Thymus (tissue), 11 donors: ENCODE results near the gene MYH10. TPM values are rescaled to one million over a fixed set of nuclear protein-coding genes. Genes with fewer than 3 reads are reported as not detected.

Experiments
- DNase-seq, 9 donors: peaks; one replicate each; pipeline ENCODE4 v3.0.0-alpha.2; 2013; ENCODE audit warnings: low spot score in 9 of 9, low read depth in 6 of 9, missing footprints in 1 of 9
- H3K27ac ChIP-seq, 2 donors: one replicate each; pipeline ENCODE4 v1.5.1; 2013; ENCODE audit warnings: control low read depth in 1 of 2, low read depth in 1 of 2, low read length in 1 of 2, mild to moderate bottlenecking in 1 of 2, moderate library complexity in 1 of 2
- H3K27me3 ChIP-seq, 2 donors: one replicate each; pipeline ENCODE4 v1.5.1; 2013; ENCODE audit warnings: low read length in 1 of 2; ENCODE audit not compliant: control insufficient read depth in 2 of 2, insufficient read depth in 1 of 2
- H3K36me3 ChIP-seq, 2 donors: one replicate each; pipeline ENCODE4 v1.5.1; 2013; ENCODE audit warnings: low read length in 1 of 2, mild to moderate bottlenecking in 1 of 2, moderate library complexity in 1 of 2; ENCODE audit not compliant: control insufficient read depth in 2 of 2, insufficient read depth in 2 of 2
- H3K4me1 ChIP-seq, 2 donors: one replicate each; pipeline ENCODE4 v1.5.1; 2013; ENCODE audit warnings: low read length in 2 of 2; ENCODE audit not compliant: control insufficient read depth in 2 of 2, insufficient read depth in 2 of 2
- H3K4me3 ChIP-seq, 2 donors: one replicate each; pipeline ENCODE4 v1.5.1; 2013; ENCODE audit warnings: low read length in 2 of 2, control low read depth in 1 of 2, mild to moderate bottlenecking in 1 of 2
- H3K9me3 ChIP-seq, 2 donors: one replicate each; pipeline ENCODE4 v1.5.1; 2013; ENCODE audit warnings: low read length in 1 of 2, mild to moderate bottlenecking in 1 of 2; ENCODE audit not compliant: control insufficient read depth in 2 of 2, insufficient read depth in 1 of 2
- WGBS: extraction: QIAGEN DNeasy Blood & Tissue Kit; methylation state at CpG from one replicate; pipeline ENCODE4 v1.1.7; 2013; 5-methylcytosine and 5-hydroxymethylcytosine counted together
- polyA plus RNA-seq: library from polyadenylated mRNA; stranded (reverse); fragments of 200-250 nt; gene quantifications from one replicate; pipeline ENCODE4 v1.2.3, GENCODE V29; 2013
- total RNA-seq: library from RNA; stranded (reverse); fragments of 120-200 nt; gene quantifications from one replicate; pipeline ENCODE4 v1.2.4, GENCODE V29; 2013
- donor health status: healthy.

MYH10 gene
- total and polyA plus RNA-seq, 2 donors, result 4.2 to 13.2 TPM

DNA sequence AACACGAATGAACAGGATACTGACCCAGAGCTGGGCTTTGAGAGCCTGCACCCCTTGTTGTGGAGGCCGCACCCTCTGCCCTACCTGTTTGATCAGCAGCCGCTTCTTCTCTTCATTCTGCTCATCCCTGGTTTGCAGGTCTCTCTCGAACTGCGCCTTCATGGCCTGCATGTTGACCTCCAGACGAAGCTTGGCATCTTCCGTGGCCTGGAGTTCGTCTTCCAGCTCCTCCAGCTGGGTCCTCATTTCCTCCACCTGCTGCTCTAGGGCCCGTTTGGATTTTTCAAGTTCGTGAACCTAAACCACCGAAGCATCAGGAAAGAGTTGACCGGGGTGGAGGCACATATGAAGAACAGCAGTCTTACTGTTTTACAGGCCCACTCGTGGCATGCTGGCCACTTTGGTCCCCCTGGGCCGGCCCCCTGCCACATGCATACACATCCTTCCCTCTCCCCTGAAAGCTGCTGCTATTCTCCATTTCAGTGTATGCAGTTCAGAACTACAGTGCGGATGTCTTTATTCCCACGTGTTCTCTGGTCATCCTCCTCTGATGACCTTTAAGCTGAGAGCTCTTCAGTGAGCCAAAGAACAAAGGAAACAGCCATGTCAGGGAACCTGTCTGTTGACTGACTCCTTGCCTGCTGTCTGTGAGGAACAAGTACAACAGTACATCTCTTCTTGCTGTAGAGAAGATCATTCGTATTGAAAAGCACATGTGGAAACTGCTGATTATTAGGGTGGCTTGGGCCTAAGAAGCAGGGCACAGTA lies 140.1 kb downstream of the MYH10 start:
- Histone ChIP-seq H3K9me3 (no peaks in the 10 kb centered on the region), H3K4me3 (no peak overlapping the region), H3K27ac (no peak overlapping the region), H3K36me3 (peaks cover 17% of the 10 kb centered on the region in 2 donors), H3K4me1 (no peaks in the 10 kb centered on the region), H3K27me3 (no peaks in the 10 kb centered on the region)
- 96% methylated on average over 17 of the region's 17 CpGs for whole genome bisulfite sequencing
- no peak for DNase-seq

DNA sequence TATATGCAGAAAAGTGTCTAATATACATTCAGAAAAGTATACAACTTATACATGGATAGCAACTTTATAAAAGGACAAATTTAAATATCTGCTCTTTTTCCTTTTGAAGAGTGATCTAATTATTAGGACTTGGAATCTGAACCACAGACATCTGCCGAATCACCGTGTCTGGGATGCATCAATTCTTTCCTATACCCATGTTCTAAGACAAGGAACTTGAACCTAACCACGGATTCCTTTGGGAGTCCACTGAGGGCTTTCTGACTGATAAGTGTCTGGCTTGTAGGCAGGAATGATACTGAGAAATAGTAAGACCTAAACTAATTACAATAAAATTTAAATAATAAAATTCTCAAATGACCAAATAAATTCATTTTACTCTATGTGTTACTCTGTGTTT lies 140.7 kb downstream of the MYH10 start:
- H3K36me3 ChIP-seq, result peaks cover 17% of the 10 kb centered on the region in 2 donors
- WGBS, result 93% methylated on average over 3 of the region's 3 CpGs

DNA sequence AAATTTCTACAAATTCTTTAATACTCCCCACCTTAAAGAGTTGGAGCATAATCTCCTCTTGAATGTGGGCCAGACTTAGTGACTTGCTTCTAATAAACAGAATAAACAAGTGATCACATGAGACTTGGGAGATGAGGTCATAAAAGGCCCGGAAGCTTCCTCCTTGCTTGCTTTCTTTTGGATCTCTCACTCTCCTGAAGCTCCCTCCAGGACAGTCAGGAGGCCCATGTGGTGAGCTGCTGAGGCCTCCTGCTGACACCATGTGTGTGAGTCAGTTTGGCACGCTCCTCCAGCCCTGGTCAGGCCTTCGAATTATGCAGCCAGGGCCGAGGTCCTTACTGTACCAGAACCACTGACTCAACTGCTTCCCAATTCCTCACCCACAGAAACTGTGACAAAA lies 141.6 kb downstream of the MYH10 start:
- DNase-seq, result no peak
- 96% methylated on average over 4 of the region's 4 CpGs for WGBS
- H3K27ac ChIP-seq, result no peak overlapping the region

More for the DNA sequence above, 140.7 kb downstream of the MYH10 start:
- no peaks in the 10 kb centered on the region for H3K27me3 ChIP-seq
- no peak overlapping the region for H3K27ac ChIP-seq
- H3K4me1 ChIP-seq, result no peaks in the 10 kb centered on the region
- no peak overlapping the region for H3K4me3 ChIP-seq
- no peak for DNase-seq
- H3K9me3 ChIP-seq, result no peaks in the 10 kb centered on the region

DNA sequence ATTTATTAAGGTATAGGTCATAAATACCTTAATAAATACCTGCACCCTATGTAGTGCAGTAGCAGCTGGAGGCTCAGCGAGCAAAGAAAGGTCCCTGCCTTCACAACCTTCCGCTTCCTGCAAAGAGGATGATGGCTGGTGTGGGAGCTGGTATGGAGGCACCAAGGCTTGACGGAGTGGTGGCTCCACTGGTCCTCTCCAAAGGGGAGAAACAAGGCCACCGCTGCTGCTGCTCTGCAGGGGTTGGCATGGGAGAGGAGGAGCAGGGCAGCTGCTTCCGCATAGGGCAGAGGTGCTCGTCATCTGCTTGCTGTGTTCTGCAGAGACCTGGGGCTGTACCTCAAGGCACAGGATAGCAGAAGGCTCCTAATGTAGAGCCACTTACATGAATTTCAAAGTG lies 142.0 kb downstream of the MYH10 start:
- Histone ChIP-seq H3K4me3 (no peak overlapping the region), H3K36me3 (peaks cover 15 to 20% of the 10 kb centered on the region in 2 donors), H3K9me3 (peaks cover 1 to 3% of the 10 kb centered on the region in 2 donors), H3K27me3 (no peaks in the 10 kb centered on the region), H3K27ac (no peak overlapping the region), H3K4me1 (no peaks in the 10 kb centered on the region)
- DNase-seq, result no peak
- 97% methylated on average over 6 of the region's 6 CpGs for WGBS

More for the DNA sequence above, 141.6 kb downstream of the MYH10 start:
- H3K4me3 ChIP-seq, result no peak overlapping the region
- H3K4me1 ChIP-seq, result no peaks in the 10 kb centered on the region
- peaks cover 15 to 17% of the 10 kb centered on the region in 2 donors for H3K36me3 ChIP-seq
- no peaks in the 10 kb centered on the region for H3K27me3 ChIP-seq
- H3K9me3 ChIP-seq, result peaks cover 0 to 3% of the 10 kb centered on the region in 2 donors

DNA sequence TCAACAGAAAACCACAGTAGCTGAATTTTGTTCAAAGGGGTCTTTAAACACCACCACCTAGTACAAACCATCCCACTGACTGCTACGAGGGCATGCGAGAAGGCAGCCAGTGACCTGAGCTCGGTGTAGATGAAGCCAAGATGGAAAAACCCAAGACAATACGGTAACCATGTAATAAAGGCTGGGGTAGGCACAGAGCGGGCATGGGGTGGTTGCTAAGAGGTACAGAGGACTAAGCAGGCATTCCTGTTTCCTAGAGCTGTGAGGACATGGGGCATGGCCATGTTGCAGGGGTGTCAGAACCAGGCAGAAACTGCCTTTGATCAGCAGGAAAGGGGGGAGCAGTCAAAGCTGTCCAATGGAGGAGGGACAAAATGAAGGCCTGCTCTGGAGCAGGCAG lies 142.8 kb downstream of the MYH10 start:
- H3K4me1 ChIP-seq, result no peaks in the 10 kb centered on the region
- H3K36me3 ChIP-seq, result peaks cover 15 to 20% of the 10 kb centered on the region in 2 donors
- no peak overlapping the region for H3K4me3 ChIP-seq
- DNase-seq, result no peak
- WGBS, result 95% methylated on average over 5 of the region's 5 CpGs
- H3K27ac ChIP-seq, result no peak overlapping the region
- peaks cover 1 to 3% of the 10 kb centered on the region in 2 donors for H3K9me3 ChIP-seq
- H3K27me3 ChIP-seq, result no peaks in the 10 kb centered on the region

DNA sequence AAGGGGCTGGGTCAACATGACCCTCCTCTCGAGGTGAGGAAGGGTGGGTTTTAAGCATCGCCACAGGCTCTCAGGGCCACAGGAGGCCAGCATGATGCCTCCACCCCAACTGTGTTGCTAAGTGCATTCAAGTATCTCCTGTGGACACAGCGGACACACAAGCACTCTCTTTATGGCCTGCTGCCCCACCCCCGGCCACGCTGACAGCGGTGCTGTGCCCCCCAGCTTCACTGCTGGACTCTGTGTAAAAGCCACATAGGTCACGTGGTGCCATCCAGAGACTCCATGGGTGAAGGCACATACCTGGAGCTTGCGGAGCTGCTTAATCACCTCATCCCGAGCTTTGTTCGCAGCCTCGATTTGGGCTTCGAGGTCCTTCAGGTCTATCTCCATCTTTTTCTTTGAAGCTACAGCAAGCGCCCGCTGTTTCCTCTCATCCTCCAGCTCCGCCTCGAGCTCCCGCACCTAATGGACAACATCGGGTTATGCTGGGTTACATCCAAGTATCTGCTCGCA lies 143.3 kb downstream of the MYH10 start:
- DNase-seq, result no peak
- Histone ChIP-seq H3K36me3 (peaks cover 17 to 19% of the 10 kb centered on the region in 2 donors), H3K27ac (no peak overlapping the region), H3K4me1 (no peaks in the 10 kb centered on the region), H3K9me3 (peaks cover 1 to 3% of the 10 kb centered on the region in 2 donors), H3K4me3 (no peak overlapping the region), H3K27me3 (no peaks in the 10 kb centered on the region)
- WGBS, result 88% methylated on average over 19 of the region's 19 CpGs

DNA sequence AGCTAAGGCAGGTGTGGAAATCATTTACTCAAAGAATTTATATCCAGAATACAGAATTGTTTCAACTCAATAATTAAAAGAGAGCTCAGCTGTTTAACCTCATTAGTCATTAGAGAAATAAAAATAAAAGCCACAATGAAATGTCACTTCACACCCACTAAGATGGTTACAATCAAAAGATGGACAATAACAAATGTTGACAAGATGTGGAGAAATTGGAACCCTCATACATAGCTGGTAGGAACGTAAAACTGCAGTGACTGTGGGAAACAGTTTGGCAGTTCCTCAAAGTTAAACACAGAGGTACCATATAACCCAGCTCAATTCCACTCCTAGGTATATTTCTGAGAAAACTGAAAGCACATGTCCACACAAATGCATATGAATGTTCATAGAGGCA lies 145.0 kb downstream of the MYH10 start:
- Histone ChIP-seq H3K9me3 (peaks cover 1 to 3% of the 10 kb centered on the region in 2 donors), H3K4me1 (no peaks in the 10 kb centered on the region), H3K4me3 (no peak overlapping the region), H3K36me3 (peaks cover 21 to 22% of the 10 kb centered on the region in 2 donors), H3K27ac (no peak overlapping the region), H3K27me3 (no peaks in the 10 kb centered on the region)
- 100% methylated on average over 1 of the region's 1 CpG for WGBS
- no peak for DNase-seq

DNA sequence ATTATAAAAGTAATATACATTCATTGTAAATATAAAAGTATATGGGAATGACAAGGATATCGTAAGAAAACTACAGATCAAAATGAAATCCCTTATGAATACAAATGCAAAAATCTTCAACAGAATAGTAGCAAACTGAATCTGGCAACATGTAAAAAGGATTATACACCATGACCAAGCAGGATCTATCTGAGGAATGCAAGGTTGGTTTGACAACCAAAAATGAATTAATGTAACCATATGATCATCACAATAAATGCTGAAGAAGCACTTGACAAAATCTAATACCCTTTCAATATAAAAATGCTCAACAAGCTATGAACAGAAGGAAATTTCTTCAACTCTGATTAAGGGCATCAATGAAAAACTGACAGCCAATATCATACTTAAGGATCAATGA lies 146.1 kb downstream of the MYH10 start:
- 98% methylated on average over 1 of the region's 1 CpG for WGBS
- peaks cover 25 to 26% of the 10 kb centered on the region in 2 donors for H3K36me3 ChIP-seq

DNA sequence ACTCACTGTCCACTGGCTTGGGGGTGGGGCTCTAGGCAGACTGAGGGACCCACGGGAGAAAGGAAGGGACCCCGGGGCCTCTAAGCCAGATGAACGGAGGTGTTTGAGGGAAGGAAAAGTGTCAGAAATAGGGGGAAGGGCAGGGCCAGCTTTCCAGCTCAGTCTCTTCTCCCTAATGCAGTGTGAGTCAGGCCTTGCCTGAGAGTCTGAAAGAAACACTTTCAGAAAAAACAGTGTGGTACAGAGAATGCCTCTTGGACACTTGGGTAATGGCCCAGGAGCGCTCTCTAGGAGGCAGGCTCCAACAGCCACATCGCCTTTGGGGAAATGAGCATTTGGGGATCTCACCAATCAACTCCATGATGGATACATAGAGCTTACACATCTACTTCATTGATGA lies 148.0 kb downstream of the MYH10 start:
- Histone ChIP-seq H3K9me3 (peaks cover 1 to 3% of the 10 kb centered on the region in 2 donors), H3K4me1 (no peaks in the 10 kb centered on the region), H3K4me3 (no peak overlapping the region), H3K27ac (no peak overlapping the region), H3K36me3 (peaks cover 31 to 32% of the 10 kb centered on the region in 2 donors), H3K27me3 (no peaks in the 10 kb centered on the region)
- 96% methylated on average over 5 of the region's 5 CpGs for WGBS
- DNase-seq, result no peak

More for the DNA sequence above, 146.1 kb downstream of the MYH10 start:
- H3K27ac ChIP-seq, result no peak overlapping the region
- H3K4me1 ChIP-seq, result no peaks in the 10 kb centered on the region
- DNase-seq, result no peak
- H3K4me3 ChIP-seq, result no peak overlapping the region
- no peaks in the 10 kb centered on the region for H3K27me3 ChIP-seq
- peaks cover 1 to 3% of the 10 kb centered on the region in 2 donors for H3K9me3 ChIP-seq
